WTC11 (cell line): ENCODE data around the gene ZNHIT1. TPM values are rescaled to one million over a fixed set of nuclear protein-coding genes. Genes with fewer than 3 reads are reported as not detected.

Experiments
- ATAC-seq: fragments of 200-7000 bp; cut with Tn5 transposase; 2 replicates; pipeline ENCODE4 v1.10.0; 2021; ENCODE audit warnings: mild to moderate bottlenecking, moderate library complexity
- CTCF ChIA-PET: fragments of 300-600 bp; sonication (Branson Sonifier 250); formaldehyde crosslinking; loops from one replicate; lab custom pipeline; 2021; ENCODE audit warnings: antibody characterized with exemption; lab: Charles Lee
- POLR2A ChIA-PET: fragments of 350-600 bp; sonication (Branson Sonifier 250); formaldehyde crosslinking; loops from one replicate; lab custom pipeline; 2021; ENCODE audit warnings: antibody characterized with exemption; lab: Charles Lee
- DNase-seq: peaks from one replicate; pipeline ENCODE4 v3.0.0; 2021; ENCODE audit warnings: low spot score
- H3K27ac Mint-ChIP-seq: 2 replicates; pipeline ENCODE4 v1.8.0; 2021; ENCODE audit warnings: mixed read lengths
- H3K27me3 Mint-ChIP-seq: 2 replicates; pipeline ENCODE4 v1.8.0; 2021; ENCODE audit warnings: low read depth, mild to moderate bottlenecking, moderate library complexity, mixed read lengths
- H3K36me3 Mint-ChIP-seq: 2 replicates; pipeline ENCODE4 v1.8.0; 2021; ENCODE audit warnings: mixed read lengths
- H3K4me1 Mint-ChIP-seq: 2 replicates; pipeline ENCODE4 v1.8.0; 2022; ENCODE audit warnings: mixed read lengths
- H3K4me3 Mint-ChIP-seq: 2 replicates; pipeline ENCODE4 v1.8.0; 2021; ENCODE audit warnings: mild to moderate bottlenecking, moderate library complexity, mixed read lengths
- H3K9me3 Mint-ChIP-seq: 2 replicates; pipeline ENCODE4 v1.8.0; 2021; ENCODE audit warnings: mixed read lengths
- ATF1 ChIP-seq: sonication (generic); formaldehyde crosslinking; IDR thresholded peaks from 2 replicates; pipeline ENCODE4 v1.8.1; 2023; ENCODE audit warnings: mild to moderate bottlenecking, moderate library complexity, missing genetic modification reagents
- CREB1 ChIP-seq: sonication (generic); formaldehyde crosslinking; IDR thresholded peaks from 2 replicates; pipeline ENCODE4 v1.8.0; 2023; ENCODE audit warnings: mild to moderate bottlenecking, missing genetic modification reagents
- ERG ChIP-seq: fragments of 250-450 bp; sonication (Bioruptor Pico); IDR thresholded peaks from 2 replicates; pipeline ENCODE4 v1.8.0; 2021; ENCODE audit warnings: mild to moderate bottlenecking
- FOXJ3 ChIP-seq: sonication (generic); formaldehyde crosslinking; IDR thresholded peaks from 2 replicates; pipeline ENCODE4 v1.9.0; 2021; ENCODE audit warnings: missing genetic modification reagents, mild to moderate bottlenecking, borderline replicate concordance
- GRHL2 ChIP-seq: fragments of 250-450 bp; sonication (Bioruptor Pico); IDR thresholded peaks from 2 replicates; pipeline ENCODE4 v1.8.0; 2022; ENCODE audit warnings: mild to moderate bottlenecking, moderate library complexity; ENCODE audit not compliant: insufficient replicate concordance, severe bottlenecking
- HMGXB4 ChIP-seq: sonication (generic); formaldehyde crosslinking; IDR thresholded peaks from 2 replicates; pipeline ENCODE4 v1.8.1; 2023; ENCODE audit warnings: mild to moderate bottlenecking, moderate library complexity, missing genetic modification reagents
- IRF1 ChIP-seq: sonication (generic); formaldehyde crosslinking; IDR thresholded peaks from 2 replicates; pipeline ENCODE4 v1.8.0; 2023; ENCODE audit warnings: missing genetic modification reagents
- MAX ChIP-seq: sonication (generic); formaldehyde crosslinking; IDR thresholded peaks from 2 replicates; pipeline ENCODE4 v1.8.0; 2022; ENCODE audit warnings: mild to moderate bottlenecking, missing genetic modification reagents
- NFYB ChIP-seq: sonication (generic); formaldehyde crosslinking; conservative IDR thresholded peaks from 2 replicates; pipeline ENCODE4 v1.8.0; 2022; ENCODE audit warnings: low read depth, missing genetic modification reagents
- NR1H2 ChIP-seq: sonication (generic); formaldehyde crosslinking; IDR thresholded peaks from 2 replicates; pipeline ENCODE4 v1.9.0; 2021; ENCODE audit warnings: mild to moderate bottlenecking, moderate library complexity, missing genetic modification reagents
- RORB ChIP-seq: fragments of 250-450 bp; sonication (Bioruptor Pico); IDR thresholded peaks from 2 replicates; pipeline ENCODE4 v1.9.0; 2021; ENCODE audit warnings: mild to moderate bottlenecking
- STAT6 ChIP-seq: sonication (generic); formaldehyde crosslinking; conservative IDR thresholded peaks from 2 replicates; pipeline ENCODE4 v1.8.1; 2023; ENCODE audit warnings: mild to moderate bottlenecking, low read depth, missing genetic modification reagents, moderate library complexity
- ZNF138 ChIP-seq: sonication (generic); formaldehyde crosslinking; conservative IDR thresholded peaks from 2 replicates; pipeline ENCODE4 v1.8.1; 2022; ENCODE audit warnings: mild to moderate bottlenecking, moderate library complexity, missing genetic modification reagents
- ZNF317 ChIP-seq: sonication (generic); formaldehyde crosslinking; IDR thresholded peaks from 2 replicates; pipeline ENCODE4 v1.8.1; 2023; ENCODE audit warnings: low read depth, mild to moderate bottlenecking, moderate library complexity, missing genetic modification reagents, borderline replicate concordance
- total RNA-seq: library from RNA; stranded (reverse); gene quantifications from 3 replicates; pipeline ENCODE4 v1.2.3, GENCODE V29; 2021
- TF ChIP-seq, protein P1 (sequence below): sonication (generic); formaldehyde crosslinking; IDR thresholded peaks from 2 replicates; pipeline ENCODE4 v1.8.0; 2023; ENCODE audit warnings: missing genetic modification reagents, mild to moderate bottlenecking, borderline replicate concordance

Gene ZNHIT1
- total RNA-seq, 1 experiment from 2014 or later, result 63.9 TPM

GRCh38 chr7:101269664-101270063 lies 51.7 kb downstream of the ZNHIT1 start (continued):
- no peak for TF ChIP-seq STAT6
- no peak for TF ChIP-seq ATF1 (CRISPR knock-in tag)
- no peak for TF ChIP-seq ZNF138 (CRISPR knock-in tag)

DNA sequence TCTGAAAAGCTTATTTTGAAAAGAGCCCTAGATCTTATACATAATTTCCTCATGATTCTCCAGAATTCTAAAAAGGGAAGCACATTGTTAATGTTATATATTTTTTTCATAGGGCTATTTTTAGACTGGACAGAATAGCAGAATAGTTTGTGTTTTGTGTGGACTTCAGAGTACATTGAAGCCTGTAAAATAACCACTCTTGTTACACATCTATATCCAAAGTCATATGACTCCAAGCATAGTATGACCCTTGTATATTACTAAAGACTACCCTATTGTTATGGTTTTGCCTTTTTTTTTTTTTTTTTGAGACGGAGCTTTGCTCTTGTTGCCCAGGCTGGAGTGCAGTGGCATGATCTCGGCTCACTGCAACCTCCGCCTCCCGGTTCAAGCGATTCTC lies 53.1 kb downstream of the ZNHIT1 start:
- Mint-ChIP-seq H3K9me3 (no peaks in the 10 kb centered on the region), H3K27ac (no peak overlapping the region), H3K4me1 (peaks cover 13% of the 10 kb centered on the region), H3K36me3 (no peaks in the 10 kb centered on the region), H3K4me3 (no peak overlapping the region), H3K27me3 (no peaks in the 10 kb centered on the region)
- no peak for TF ChIP-seq GRHL2 (CRISPR knock-in tag)
- no peak for TF ChIP-seq ZNF317 (CRISPR knock-in tag)
- TF ChIP-seq ATF1 (CRISPR knock-in tag), result no peak
- TF ChIP-seq RORB (CRISPR knock-in tag), result no peak
- TF ChIP-seq HMGXB4 (CRISPR knock-in tag), result no peak
- TF ChIP-seq ERG (CRISPR knock-in tag), result no peak
- no peak for TF ChIP-seq MAX (CRISPR knock-in tag)
- TF ChIP-seq FOXJ3 (CRISPR knock-in tag), result no peak
- TF ChIP-seq NFYB (CRISPR knock-in tag), result no peak
- no peak for TF ChIP-seq STAT6
- TF ChIP-seq CREB1 (CRISPR knock-in tag), result no peak
- DNase-seq (no peak), ATAC-seq (no peak)
- ChIA-PET CTCF (interaction anchor here (0.5 to 1.1 kb wide), 3 partner anchors 12 to 35 kb away, joined by 3 to 4 read pairs (median 4); no protein-coding TSS in a partner anchor), POLR2A (interaction anchor here (0.6 kb wide), 1 partner anchor 92 kb away, joined by 4 read pairs; no protein-coding TSS in a partner anchor)

DNA sequence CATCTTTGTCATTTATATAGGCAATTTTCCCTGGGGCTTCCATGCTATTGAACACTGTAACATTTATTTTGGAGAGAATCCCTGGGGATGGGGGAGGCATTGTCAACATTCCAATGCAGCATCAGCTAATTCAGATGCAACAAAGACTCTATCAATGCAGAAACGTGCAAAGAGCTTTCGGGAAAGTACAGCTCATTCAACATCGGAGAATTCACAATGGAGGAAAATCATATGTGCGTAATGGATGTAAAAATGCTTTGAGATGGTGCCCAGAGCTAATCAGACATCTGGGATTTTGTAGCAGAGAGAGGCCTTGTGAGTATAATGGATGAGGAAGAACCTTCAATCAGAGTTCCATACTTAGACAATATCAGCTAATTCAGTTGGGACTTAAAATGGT lies 55.2 kb downstream of the ZNHIT1 start:
- Mint-ChIP-seq H3K36me3 (no peaks in the 10 kb centered on the region), H3K9me3 (no peaks in the 10 kb centered on the region), H3K27me3 (no peaks in the 10 kb centered on the region), H3K4me1 (peaks cover 13% of the 10 kb centered on the region), H3K4me3 (no peak overlapping the region; the same call in 1 of the 2 replicates), H3K27ac (peak overlapping the region; percentile 58)
- POLR2A ChIA-PET, result no interaction called here
- DNase-seq (no peak), ATAC-seq (no peak; the same call in 1 of the 2 replicates)
- TF ChIP-seq, protein P1, sequence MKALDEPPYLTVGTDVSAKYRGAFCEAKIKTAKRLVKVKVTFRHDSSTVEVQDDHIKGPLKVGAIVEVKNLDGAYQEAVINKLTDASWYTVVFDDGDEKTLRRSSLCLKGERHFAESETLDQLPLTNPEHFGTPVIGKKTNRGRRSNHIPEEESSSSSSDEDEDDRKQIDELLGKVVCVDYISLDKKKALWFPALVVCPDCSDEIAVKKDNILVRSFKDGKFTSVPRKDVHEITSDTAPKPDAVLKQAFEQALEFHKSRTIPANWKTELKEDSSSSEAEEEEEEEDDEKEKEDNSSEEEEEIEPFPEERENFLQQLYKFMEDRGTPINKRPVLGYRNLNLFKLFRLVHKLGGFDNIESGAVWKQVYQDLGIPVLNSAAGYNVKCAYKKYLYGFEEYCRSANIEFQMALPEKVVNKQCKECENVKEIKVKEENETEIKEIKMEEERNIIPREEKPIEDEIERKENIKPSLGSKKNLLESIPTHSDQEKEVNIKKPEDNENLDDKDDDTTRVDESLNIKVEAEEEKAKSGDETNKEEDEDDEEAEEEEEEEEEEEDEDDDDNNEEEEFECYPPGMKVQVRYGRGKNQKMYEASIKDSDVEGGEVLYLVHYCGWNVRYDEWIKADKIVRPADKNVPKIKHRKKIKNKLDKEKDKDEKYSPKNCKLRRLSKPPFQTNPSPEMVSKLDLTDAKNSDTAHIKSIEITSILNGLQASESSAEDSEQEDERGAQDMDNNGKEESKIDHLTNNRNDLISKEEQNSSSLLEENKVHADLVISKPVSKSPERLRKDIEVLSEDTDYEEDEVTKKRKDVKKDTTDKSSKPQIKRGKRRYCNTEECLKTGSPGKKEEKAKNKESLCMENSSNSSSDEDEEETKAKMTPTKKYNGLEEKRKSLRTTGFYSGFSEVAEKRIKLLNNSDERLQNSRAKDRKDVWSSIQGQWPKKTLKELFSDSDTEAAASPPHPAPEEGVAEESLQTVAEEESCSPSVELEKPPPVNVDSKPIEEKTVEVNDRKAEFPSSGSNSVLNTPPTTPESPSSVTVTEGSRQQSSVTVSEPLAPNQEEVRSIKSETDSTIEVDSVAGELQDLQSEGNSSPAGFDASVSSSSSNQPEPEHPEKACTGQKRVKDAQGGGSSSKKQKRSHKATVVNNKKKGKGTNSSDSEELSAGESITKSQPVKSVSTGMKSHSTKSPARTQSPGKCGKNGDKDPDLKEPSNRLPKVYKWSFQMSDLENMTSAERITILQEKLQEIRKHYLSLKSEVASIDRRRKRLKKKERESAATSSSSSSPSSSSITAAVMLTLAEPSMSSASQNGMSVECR (CRISPR knock-in tag), result no peak
- TF ChIP-seq NR1H2 (no peak), IRF1 (no peak)
- CTCF ChIA-PET, result interaction anchor here (0.6 to 2.4 kb wide), 9 partner anchors 9 to 322 kb away, joined by 3 to 21 read pairs (median 5); partner anchors contain the start of gene FIS1
